ENCODE measurements around the gene UCK2. TPM values are rescaled to one million over a fixed set of nuclear protein-coding genes. Genes with fewer than 3 reads are reported as not detected.

The UCK2 gene
- total and polyA plus RNA-seq, 9 of the 15 experiments (the other 6 are each of a cell fraction or from before 2014, with no cell fraction given): 71.6 to 145 (median 95.8) TPM

DNA sequence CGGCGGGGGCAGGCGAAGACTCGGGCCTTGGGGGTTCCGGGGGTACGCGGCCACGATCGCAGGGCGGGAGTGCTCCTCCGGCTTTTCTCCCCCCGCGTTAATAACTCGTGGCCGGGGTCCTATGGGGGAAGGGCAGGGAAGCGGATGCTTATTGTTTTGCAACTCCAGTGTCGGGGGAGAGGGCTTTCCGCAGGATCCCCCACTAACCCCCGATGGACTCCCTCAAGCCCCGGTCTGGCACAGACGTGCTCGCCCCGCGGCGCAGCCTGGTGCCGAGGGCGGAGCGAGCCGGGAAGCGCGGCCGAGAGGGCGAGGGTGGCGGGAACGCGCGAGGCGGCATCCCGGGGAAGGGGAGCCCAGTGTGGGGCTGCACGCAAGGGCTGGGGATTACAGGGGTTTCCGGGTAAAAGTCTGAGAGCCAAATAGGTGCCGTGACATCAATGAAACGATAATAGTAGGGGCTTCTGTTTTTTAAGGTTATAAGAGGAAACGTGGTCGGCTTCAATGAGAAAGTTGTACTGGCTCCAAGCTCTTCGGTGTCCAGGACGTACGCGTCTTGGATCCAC lies 772 bp downstream of the UCK2 start (continued):
- TF ChIP-seq, protein P1, sequence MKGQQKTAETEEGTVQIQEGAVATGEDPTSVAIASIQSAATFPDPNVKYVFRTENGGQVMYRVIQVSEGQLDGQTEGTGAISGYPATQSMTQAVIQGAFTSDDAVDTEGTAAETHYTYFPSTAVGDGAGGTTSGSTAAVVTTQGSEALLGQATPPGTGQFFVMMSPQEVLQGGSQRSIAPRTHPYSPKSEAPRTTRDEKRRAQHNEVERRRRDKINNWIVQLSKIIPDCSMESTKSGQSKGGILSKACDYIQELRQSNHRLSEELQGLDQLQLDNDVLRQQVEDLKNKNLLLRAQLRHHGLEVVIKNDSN (CRISPR knock-in tag; IDR thresholded peaks at IDR 0.05): no peak
- TF ChIP-seq KDM2B (CRISPR knock-in tag; IDR thresholded peaks at IDR 0.05): no peak
- no peak for TF ChIP-seq ZNF224 (CRISPR knock-in tag; IDR thresholded peaks at IDR 0.05)
- no peak for TF ChIP-seq NELFE (IDR thresholded peaks at IDR 0.05; ENCODE audit: insufficient read depth, insufficient read length)
- 0 out of 2 replicates have a peak, but pooled peaks have one; percentile 15 for TF ChIP-seq SMAD3 (CRISPR knock-in tag; conservative IDR thresholded peaks at IDR 0.05)
- TF ChIP-seq KHSRP (IDR thresholded peaks at IDR 0.05): no peak
- no peak for TF ChIP-seq C11orf30 (IDR thresholded peaks at IDR 0.05; ENCODE audit: low read depth)
- peak; percentile 82; the same call in 1 of the 2 replicates for TF ChIP-seq RBM14 (IDR thresholded peaks at IDR 0.05; ENCODE audit: borderline replicate concordance, insufficient read depth, low read depth, low read length)
- no peak for TF ChIP-seq ILF3 (IDR thresholded peaks at IDR 0.05; ENCODE audit: borderline replicate concordance)
- no peak for TF ChIP-seq SMAD2 (IDR thresholded peaks at IDR 0.05; ENCODE audit: low read depth, low read length)
- no peak for TF ChIP-seq ESRRB (CRISPR knock-in tag; IDR thresholded peaks at IDR 0.05; ENCODE audit: borderline replicate concordance)
- no peak for TF ChIP-seq TEAD2 (tag; IDR thresholded peaks at IDR 0.05)
- TF ChIP-seq MAFG (tag; conservative IDR thresholded peaks at IDR 0.05): no peak
- TF ChIP-seq TCF15 (CRISPR knock-in tag; IDR thresholded peaks at IDR 0.05): no peak
- TF ChIP-seq DIDO1 (tag; IDR thresholded peaks at IDR 0.05; ENCODE audit: low read depth): no peak
- TF ChIP-seq HNRNPLL (IDR thresholded peaks at IDR 0.05; ENCODE audit: low read depth, low read length, poor library complexity, severe bottlenecking): no peak
- TF ChIP-seq ZNF3 (CRISPR knock-in tag; IDR thresholded peaks at IDR 0.05): no peak
- TF ChIP-seq ZNF324 (CRISPR knock-in tag; IDR thresholded peaks at IDR 0.05): no peak
- TF ChIP-seq, protein P2, sequence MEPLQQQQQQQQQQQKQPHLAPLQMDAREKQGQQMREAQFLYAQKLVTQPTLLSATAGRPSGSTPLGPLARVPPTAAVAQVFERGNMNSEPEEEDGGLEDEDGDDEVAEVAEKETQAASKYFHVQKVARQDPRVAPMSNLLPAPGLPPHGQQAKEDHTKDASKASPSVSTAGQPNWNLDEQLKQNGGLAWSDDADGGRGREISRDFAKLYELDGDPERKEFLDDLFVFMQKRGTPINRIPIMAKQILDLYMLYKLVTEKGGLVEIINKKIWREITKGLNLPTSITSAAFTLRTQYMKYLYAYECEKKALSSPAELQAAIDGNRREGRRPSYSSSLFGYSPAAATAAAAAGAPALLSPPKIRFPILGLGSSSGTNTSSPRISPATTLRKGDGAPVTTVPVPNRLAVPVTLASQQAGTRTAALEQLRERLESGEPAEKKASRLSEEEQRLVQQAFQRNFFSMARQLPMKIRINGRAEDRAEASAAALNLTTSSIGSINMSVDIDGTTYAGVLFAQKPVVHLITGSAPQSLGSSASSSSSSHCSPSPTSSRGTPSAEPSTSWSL (CRISPR knock-in tag; IDR thresholded peaks at IDR 0.05; ENCODE audit: borderline replicate concordance): no peak
- no peak for TF ChIP-seq SAFB2 (IDR thresholded peaks at IDR 0.05; ENCODE audit: borderline replicate concordance, low read depth, low read length, severe bottlenecking)
- peak; percentile 49; the same call in 1 of the 2 replicates for TF ChIP-seq ELF1 (tag; IDR thresholded peaks at IDR 0.05)
- no peak for TF ChIP-seq CLOCK (CRISPR knock-in tag; IDR thresholded peaks at IDR 0.05; ENCODE audit: borderline replicate concordance)
- TF ChIP-seq DDX20 (tag; IDR thresholded peaks at IDR 0.05; ENCODE audit: low read depth): no peak
- TF ChIP-seq CHD4 (IDR thresholded peaks at IDR 0.05; ENCODE audit: insufficient read depth, insufficient replicate concordance, low read depth, low read length, poor library complexity, severe bottlenecking): no peak

Measured in K562 (cell line).